Mucosa of rectum (tissue), 2 donors: Measurements from ENCODE around the gene ACOX2.
A peak's percentile ranks its signal among the peaks of the same experiment; 100 is the strongest.

Experiments
- H3K27ac ChIP-seq, 2 donors: one replicate each; pipeline ENCODE4 v1.7.0; 2013; ENCODE audit warnings: inconsistent platforms in 2 of 2, low read depth in 2 of 2, low read length in 2 of 2
- H3K27me3 ChIP-seq, 2 donors: one replicate each; pipeline ENCODE4 v1.7.0; 2013; ENCODE audit warnings: low read length in 2 of 2; ENCODE audit not compliant: control insufficient read depth in 2 of 2, insufficient read depth in 2 of 2
- H3K36me3 ChIP-seq, 2 donors: one replicate each; pipeline ENCODE4 v1.7.0; 2013; ENCODE audit warnings: low read length in 2 of 2; ENCODE audit not compliant: control insufficient read depth in 2 of 2, insufficient read depth in 2 of 2
- H3K4me1 ChIP-seq, 2 donors: one replicate each; pipeline ENCODE4 v1.7.0; 2013; ENCODE audit warnings: low read length in 2 of 2, mild to moderate bottlenecking in 1 of 2; ENCODE audit not compliant: control insufficient read depth in 2 of 2, insufficient read depth in 2 of 2
- H3K4me3 ChIP-seq, 2 donors: one replicate each; pipeline ENCODE4 v1.7.0; 2013; ENCODE audit warnings: low read length in 2 of 2
- H3K9ac ChIP-seq, 2 donors: one replicate each; pipeline ENCODE4 v1.7.0; 2013; ENCODE audit warnings: low read length in 2 of 2, low read depth in 1 of 2, mild to moderate bottlenecking in 1 of 2
- H3K9me3 ChIP-seq, 2 donors: one replicate each; pipeline ENCODE4 v1.7.0; 2013; ENCODE audit warnings: low read length in 2 of 2; ENCODE audit not compliant: control insufficient read depth in 2 of 2
- donor health status: healthy.
- donor health status: Normal muscosa, but diverticular disease.

Gene ACOX2

DNA sequence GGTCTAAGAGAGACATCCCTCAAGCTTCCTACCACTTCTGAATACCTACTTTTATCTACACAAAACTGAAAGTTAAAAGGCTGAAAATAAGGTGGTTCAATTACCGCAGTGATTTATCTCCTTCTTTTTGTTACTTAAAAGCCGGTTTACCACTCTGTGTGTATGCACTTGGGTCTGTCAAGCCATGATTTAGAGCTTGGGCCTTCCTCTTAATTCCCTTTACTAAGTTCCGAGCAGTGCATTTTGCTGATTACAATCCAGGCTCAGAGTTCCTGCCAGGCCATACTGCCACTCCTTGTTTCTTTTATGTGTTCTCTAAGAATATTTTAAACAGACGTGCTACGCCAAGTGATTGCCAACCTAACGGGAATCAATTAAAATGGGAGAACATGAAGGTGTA is 28.6 kb downstream of the ACOX2 start:
- Histone ChIP-seq H3K4me3 (no peak overlapping the region), H3K4me1 (no peaks in the 10 kb centered on the region), H3K36me3 (peaks cover 9 to 15% of the 10 kb centered on the region in 2 donors), H3K27me3 (no peaks in the 10 kb centered on the region), H3K9me3 (no peaks in the 10 kb centered on the region), H3K9ac (no peak overlapping the region), H3K27ac (no peak overlapping the region)

DNA sequence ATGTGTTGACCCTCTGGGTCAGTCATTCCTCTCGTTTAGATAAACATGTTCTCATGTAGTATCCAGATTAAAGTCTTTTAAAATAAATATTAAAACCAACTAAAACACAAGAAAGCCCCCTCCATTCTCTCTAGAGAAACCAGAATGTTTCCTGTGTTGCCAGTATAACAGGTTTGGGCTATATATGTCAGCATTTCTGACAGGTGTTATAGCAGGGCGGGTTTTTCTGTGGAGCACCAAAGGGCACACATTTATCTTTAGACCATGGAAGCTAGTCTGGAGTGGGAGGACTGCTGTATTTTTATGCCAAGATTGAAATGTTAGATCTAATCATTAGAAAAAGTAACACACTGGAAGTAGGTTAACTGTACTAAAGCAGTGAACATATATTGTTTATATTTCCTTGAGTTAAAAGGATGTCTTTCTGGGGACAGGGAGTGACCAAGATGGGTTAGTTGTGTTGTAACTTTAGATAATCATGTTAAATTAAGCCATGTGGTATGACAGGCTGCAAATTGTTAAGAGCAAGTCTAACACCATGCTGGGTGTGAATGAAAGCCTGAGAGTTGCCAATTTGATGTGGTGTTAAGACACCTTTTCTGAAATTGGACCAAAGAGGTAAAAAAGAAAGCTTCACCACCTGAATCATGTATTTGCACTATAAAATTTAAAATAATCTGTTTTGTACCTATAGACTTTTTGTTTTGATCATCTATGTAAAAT is 29.5 kb downstream of the ACOX2 start:
- Histone ChIP-seq H3K4me1 (no peaks in the 10 kb centered on the region), H3K9ac (no peak overlapping the region), H3K9me3 (no peaks in the 10 kb centered on the region), H3K27ac (no peak overlapping the region), H3K36me3 (peaks cover 4 to 11% of the 10 kb centered on the region in 2 donors), H3K27me3 (no peaks in the 10 kb centered on the region), H3K4me3 (no peak overlapping the region)

- Histone ChIP-seq H3K4me1 (no peaks in the 10 kb centered on the region), H3K36me3 (peaks cover 10 to 20% of the 10 kb centered on the region in 2 donors), H3K9ac (no peak overlapping the region), H3K4me3 (no peak overlapping the region), H3K27ac (no peak overlapping the region), H3K27me3 (no peaks in the 10 kb centered on the region), H3K9me3 (no peaks in the 10 kb centered on the region)
These were observed 34.1 kb downstream of the ACOX2 start for GRCh38 chr3:58502872-58503271.

- Histone ChIP-seq H3K36me3 (peaks cover 10 to 13% of the 10 kb centered on the region in 2 donors), H3K4me3 (no peak overlapping the region), H3K9me3 (no peaks in the 10 kb centered on the region), H3K27me3 (no peaks in the 10 kb centered on the region), H3K9ac (no peak overlapping the region), H3K27ac (no peak overlapping the region), H3K4me1 (peaks cover 14 to 20% of the 10 kb centered on the region in 2 donors)
These were observed 39.9 kb downstream of the ACOX2 start for GRCh38 chr3:58497097-58497496.

- no peaks in the 10 kb centered on the region for H3K9me3 ChIP-seq
- no peaks in the 10 kb centered on the region for H3K27me3 ChIP-seq
- H3K4me1 ChIP-seq = peaks cover 14 to 22% of the 10 kb centered on the region in 2 donors
- no peak overlapping the region for H3K9ac ChIP-seq
- H3K27ac ChIP-seq = no peak overlapping the region
- peaks cover 6 to 7% of the 10 kb centered on the region in 2 donors for H3K36me3 ChIP-seq
- no peak overlapping the region for H3K4me3 ChIP-seq
These were observed 40.7 kb downstream of the ACOX2 start for GRCh38 chr3:58496206-58496857.

GRCh38 chr3:58495101-58495500 is 41.9 kb downstream of the ACOX2 start:
- Histone ChIP-seq H3K36me3 (no peaks in the 10 kb centered on the region), H3K9me3 (no peaks in the 10 kb centered on the region), H3K4me3 (no peak overlapping the region)

GRCh38 chr3:58494107-58494506 is 42.9 kb downstream of the ACOX2 start:
- Histone ChIP-seq H3K9me3 (no peaks in the 10 kb centered on the region), H3K27me3 (no peaks in the 10 kb centered on the region), H3K27ac (no peak overlapping the region), H3K4me3 (peak overlapping the region in 1 of 2 donors; percentile 9), H3K36me3 (no peaks in the 10 kb centered on the region), H3K9ac (no peak overlapping the region), H3K4me1 (peaks cover 18 to 27% of the 10 kb centered on the region in 2 donors)

More at GRCh38 chr3:58495101-58495500, 41.9 kb downstream of the ACOX2 start:
- Histone ChIP-seq H3K9ac (no peak overlapping the region), H3K27ac (no peak overlapping the region), H3K27me3 (no peaks in the 10 kb centered on the region), H3K4me1 (peaks cover 18 to 27% of the 10 kb centered on the region in 2 donors)

DNA sequence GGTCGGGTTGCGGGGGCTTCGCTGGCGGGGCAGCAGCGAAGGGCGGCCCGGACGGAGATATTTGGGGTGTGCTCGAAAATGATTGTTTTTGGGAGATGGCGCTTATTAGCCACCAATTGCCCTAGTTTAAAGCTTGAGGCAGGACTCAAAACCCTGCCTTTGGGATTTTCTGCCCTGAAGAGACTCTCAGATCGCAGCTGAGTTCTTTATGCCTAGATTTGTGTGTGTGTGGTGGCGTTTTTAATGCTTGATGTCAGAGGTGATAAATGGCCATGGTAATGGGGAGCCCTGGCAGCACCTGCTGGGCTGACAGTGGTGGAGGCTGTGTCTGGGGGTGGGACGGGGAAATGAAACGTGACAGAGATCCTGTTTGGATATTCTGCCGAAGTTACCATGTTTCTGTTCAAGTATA is 44.5 kb downstream of the ACOX2 start:
- Histone ChIP-seq H3K9ac (peak overlapping the region; percentile 69 to 80), H3K27ac (peak overlapping the region in 1 of 2 donors; percentile 71), H3K4me1 (peaks cover 18 to 27% of the 10 kb centered on the region in 2 donors), H3K9me3 (no peaks in the 10 kb centered on the region), H3K36me3 (no peaks in the 10 kb centered on the region), H3K4me3 (peak overlapping the region; percentile 62 to 93), H3K27me3 (no peaks in the 10 kb centered on the region)

DNA sequence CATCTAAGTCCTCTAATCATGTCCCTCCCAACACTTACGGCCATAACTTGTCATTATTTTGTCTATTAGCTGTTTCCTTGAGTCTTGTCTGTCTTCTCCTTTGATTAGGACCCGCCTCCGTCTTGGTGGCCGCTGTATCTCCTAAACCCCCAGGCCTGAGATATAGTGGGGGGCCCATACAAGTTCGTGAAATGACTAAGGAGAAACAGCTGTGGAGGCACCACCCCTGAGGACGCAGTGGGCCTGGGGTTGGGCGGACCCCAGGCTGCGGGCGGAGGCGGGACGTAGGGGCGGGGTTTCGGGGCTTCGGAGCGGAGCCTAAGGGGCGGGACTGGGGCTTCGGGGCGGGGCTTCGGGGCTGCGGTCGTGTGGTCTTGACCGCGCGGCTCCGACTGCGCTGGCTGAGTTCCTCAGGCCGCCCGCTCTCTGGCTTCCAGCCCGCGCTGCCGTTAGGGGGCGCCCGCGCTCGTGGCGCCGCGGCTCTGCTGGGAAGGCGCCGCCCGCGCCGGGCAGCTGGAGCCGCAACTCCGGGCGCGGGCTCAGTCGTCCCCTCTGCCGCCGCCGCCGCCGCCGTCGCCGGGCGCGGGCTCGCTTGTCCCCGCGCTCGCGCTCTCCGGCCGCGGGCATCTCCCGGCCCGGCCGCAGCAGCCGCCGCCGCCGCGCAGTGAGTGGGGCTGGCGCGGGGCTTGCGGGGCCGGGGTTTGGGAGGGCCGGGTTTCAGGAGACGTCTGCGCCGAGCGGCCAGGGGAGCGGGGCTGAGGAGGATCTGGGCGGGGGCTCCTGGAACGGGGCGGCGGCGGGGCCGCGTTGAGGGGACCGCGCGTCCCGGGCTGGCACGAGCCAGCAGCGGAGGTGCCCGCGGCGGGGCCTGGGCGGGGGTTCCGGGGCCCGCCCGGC is 45.2 kb downstream of the ACOX2 start, which contains the start of gene KCTD6:
TSS of gene KCTD6 (plus strand) at position 591 of the 897 bp plus-strand sequence. CDS start 6,660 bp downstream, outside the sequence.
- Histone ChIP-seq H3K36me3 (no peaks in the 10 kb centered on the region), H3K4me3 (peak within 1 kb of the TSS; percentile 73 to 93), H3K27me3 (no peaks in the 10 kb centered on the region), H3K27ac (peak within 1 kb of the TSS; percentile 59 to 71), H3K4me1 (peaks cover 18 to 32% of the 10 kb centered on the region in 2 donors), H3K9me3 (no peaks in the 10 kb centered on the region), H3K9ac (peak within 1 kb of the TSS; percentile 69 to 80)
